HG03139 (cell line): ENCODE data around the gene MFSD2B.

ENCODE experiments used
- ATAC-seq: cut with Tn5 transposase; IDR thresholded peaks from one replicate; pipeline ENCODE4 v1.9.1; 2021; ENCODE audit not compliant: unreplicated experiment

Gene MFSD2B

DNA sequence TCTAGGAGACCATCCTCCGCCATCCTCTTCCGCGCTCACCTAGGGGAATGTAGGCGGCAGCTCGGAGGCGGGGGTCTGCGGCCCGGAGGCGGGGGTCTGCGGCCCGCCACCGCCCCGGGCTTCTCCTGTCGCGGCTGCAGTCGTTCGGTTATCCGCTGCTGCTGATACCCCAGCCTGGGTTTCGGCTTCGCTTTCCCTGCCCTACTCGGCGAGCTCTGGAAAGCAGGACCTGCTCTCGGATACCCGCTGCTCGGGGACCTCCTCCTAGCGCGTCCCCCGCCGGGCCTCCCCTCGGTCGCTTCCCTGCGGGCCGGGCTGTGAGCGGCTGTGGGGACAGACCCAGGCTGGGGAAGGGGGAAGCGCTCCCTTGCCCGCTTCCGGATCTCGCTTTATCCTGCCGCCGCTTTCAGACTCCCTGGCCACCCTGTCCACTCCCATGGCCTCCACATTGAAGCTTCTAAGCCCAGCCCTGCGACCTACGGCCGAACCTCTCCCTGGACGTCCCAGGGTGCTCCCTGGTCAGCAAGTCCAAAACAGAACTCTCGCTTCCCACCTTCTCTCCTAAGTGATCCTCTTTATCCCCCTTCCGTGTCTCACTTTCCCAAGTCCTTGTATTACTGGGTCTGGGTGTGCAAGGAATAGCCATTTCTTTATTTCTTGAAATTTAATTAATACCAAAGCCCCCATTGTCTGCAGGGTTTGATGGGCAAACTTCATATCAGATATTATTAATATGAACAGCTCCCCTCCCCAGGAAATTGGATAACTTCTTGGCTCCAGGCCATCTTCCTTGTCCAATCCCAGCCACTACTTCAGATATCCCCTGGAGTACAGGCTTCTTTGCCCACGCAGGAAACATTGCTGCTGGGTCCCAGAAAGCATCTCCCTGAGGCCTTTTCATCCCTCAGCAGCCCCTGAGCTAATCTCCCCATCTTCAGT, 40.4 kb downstream of the MFSD2B start:
- ATAC-seq = no peak

DNA sequence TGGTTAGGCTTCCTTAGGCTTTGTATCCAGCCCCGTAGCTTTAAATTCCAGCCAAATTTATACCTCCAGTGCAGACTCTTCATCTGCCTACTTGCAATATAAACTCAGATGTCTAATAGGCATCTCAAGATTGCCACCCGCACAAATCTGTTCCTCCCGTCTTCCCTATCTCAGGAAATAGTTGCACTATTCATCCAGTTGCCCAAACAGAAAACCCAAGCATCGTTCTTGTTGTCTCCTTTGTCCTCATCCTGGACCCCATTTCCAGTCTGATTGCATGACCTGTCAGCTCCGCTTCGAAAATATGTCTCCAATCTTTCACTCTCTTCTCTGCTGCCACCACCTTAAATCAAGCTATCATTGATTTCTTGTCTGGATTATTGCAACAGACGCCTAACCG, 41.9 kb downstream of the MFSD2B start:
- ATAC-seq = no peak

DNA sequence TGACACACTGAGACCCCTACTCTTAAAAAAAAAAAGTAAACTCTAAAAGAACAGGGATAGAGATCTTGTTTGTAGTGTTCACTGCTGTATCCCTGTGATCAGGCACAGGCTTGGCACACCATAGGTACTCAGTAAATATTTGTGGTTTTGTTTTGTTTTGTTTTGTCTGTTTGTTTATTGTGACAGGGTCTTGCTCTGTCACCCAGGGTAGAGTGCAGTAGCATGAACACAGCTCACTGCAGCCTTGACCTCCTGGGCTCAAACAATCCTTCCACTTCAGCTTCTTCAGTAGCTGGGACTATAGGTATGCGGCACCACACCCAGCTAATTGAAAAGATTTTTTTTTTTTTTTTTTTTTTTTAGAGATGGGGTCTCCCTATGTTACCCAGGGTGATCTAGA, 43.1 kb downstream of the MFSD2B start:
- ATAC-seq = no peak

DNA sequence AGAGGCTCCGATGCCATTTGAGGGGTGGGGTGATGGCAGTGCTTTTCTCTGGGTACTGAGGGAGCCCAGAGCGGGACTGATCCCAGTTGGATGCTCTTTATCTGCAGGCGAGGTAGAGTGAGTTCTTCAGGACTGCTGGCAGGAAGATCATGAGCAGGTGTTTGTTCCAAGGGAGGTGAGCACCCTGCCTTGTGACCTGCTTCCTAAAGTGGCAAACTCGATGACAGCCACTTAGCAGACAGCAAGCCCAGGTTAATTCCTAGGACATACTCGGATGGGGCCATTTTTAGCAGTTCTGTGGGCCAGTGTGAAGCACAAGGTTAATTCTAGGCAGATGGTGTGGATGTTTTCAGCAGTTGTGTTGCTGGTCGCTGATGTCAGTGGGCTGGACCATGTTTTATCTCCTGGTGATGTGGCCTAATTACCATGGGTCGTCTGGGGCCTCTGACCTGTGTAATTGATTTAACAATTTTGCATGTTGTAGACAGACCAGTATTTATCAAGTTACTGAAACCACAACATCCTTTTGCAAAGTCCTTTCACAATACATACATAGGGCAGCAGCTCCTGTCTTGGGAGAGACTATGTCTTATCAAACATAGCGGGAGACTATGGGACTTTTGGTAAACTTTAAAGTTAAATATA, 44.6 kb downstream of the MFSD2B start:
- ATAC-seq = no peak

DNA sequence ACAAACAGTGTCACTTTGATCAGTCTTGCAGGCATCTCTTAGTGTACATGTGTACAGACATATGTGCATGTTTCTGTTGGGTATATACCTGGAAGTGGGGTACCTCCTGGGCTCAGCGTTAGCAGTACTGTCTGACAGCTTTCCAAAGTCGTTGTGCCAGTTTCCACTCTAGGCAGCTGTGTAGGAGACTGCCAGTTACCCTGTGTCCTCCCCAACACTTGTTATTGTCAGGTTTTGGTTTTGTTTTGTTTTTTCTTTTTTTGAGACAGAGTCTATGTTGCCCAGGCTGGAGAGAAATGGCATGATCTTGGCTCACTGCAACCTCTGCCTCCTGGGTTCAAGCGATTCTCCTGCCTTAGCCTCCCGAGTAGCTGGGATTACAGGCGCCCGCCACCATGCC, 45.9 kb downstream of the MFSD2B start:
- no peak for ATAC-seq

DNA sequence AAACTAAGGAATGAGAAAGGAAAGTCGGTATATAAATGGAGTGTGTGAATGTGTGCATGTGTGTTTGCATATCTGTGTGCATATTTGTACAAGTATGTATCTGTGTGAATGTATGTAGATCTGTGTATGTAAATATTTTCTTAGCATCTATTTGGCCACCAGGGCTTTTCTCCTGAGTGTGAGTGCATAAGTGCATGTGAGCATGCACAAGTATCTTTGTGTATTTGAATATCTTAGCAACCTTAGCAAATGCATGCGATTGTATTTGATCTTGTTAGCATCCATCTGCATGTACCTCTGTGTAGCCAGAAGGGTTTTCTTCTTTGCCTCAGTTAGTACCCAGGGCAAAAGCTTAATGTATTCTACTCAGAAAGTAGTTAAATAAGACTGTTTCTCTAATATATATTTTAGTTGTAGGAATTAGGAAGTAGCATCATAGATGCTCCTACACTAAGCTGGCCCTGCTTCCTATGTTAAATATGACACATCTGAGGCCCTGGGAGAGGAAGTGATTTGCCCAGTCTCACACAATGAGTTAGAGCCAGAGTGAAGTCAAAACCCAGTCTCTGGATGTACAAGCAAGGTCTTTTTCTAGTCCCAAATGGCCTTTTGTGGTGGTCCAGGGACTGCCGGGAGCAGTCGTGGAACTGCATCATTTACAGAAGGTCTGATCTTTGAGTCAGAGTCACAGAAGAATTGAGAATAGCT, 48.8 kb downstream of the MFSD2B start:
- no peak for ATAC-seq

DNA sequence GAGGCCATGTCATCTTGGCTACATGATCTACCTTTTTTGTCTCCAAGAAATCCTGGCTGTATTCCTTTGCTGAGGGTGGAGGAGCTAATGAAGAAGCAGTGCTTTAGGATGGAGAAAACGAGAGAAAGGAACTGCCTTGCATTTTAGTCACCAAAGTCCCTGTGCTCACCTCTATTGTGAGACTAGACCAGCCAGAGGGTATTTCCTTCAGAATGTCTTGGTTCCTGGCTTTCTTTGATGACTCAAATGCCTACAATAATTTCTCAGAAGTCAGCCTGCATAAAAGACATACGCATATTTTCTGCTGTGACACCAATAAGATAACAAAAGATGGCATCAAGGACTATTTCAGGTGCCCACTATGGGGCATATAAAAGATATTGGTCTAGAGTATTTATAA, 55.5 kb downstream of the MFSD2B start:
- ATAC-seq = no peak

GRCh38 chr2:24072259-24072658, 62.4 kb downstream of the MFSD2B start:
- ATAC-seq = no peak

GRCh38 chr2:24073816-24074215, 63.9 kb downstream of the MFSD2B start:
- no peak for ATAC-seq

DNA sequence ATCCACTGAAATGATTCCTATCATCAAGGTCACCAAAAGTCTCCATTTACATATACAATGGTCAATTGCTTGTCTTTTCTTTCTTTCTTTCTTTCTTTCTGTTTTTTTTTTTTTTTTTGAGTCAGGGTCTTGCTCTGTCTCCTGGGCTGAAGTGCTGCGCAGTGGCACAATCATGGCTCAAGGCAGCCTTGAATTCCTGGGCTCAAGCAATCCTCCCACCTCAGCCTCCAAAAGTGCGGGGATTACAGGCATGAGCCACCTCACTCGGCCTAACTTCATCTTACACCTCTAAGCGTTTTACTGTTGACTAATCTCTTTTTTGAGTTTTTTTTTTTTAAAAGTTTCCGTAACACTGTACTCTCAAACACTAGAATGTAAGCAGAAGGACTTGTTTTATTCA, 65.4 kb downstream of the MFSD2B start:
- ATAC-seq = no peak
